ENCODE measurements around the gene ZNRF3. TPM values are rescaled to one million over a fixed set of nuclear protein-coding genes. Genes with fewer than 3 reads are reported as not detected.

The ZNRF3 gene
- total and polyA plus RNA-seq, 5 experiments from 2014 or later = 0.08 to 0.69 (median 0.34) TPM; not detected in 1

DNA sequence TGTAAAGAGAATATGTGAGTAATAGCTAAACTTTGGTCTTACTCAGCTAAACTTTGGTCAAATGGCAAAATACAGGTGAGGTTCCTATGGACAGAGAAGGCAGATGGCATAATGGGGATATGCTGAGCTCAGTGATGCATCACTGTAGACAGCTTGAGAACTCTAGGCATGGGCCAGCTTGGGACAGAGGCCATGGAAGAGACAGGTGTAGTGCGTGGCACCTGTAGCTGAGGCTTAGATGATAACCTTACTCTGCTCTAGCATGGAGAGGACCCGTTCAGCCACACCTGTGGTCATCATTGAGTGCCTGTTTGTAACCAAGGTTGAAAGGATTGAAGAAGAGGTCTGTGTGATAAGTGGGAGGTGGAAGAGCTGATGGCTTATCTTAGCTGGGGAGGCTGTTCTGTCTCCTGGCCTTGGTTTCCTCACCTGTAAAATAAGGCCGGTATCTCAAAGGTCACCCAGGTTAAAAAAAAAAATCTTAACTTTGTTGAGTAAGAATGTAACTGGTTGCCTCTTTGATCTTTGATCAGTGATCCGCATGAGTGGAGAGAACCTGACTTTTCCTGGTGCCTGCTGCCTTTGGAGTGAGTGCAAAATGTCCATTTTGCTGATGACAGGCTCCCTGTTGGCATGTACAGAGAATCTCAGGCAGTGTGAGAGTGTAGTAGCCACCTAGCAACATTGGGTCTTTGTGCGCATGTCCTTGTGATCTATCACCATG lies 48.6 kb downstream of the ZNRF3 start:
- POLR2A ChIA-PET = no interaction called here
- no peaks in the 10 kb centered on the region for H3K4me1 Mint-ChIP-seq
- no peaks in the 10 kb centered on the region for H3K9me3 Mint-ChIP-seq
- no peak overlapping the region for H3K4me3 Mint-ChIP-seq
- ATAC-seq = no peak
- H3K27ac Mint-ChIP-seq = no peak overlapping the region
- peaks cover 27 to 83% (median 56%) of the 10 kb centered on the region in 5 donors for H3K27me3 Mint-ChIP-seq
- no peak for DNase-seq
- H3K36me3 Mint-ChIP-seq = no peaks in the 10 kb centered on the region

DNA sequence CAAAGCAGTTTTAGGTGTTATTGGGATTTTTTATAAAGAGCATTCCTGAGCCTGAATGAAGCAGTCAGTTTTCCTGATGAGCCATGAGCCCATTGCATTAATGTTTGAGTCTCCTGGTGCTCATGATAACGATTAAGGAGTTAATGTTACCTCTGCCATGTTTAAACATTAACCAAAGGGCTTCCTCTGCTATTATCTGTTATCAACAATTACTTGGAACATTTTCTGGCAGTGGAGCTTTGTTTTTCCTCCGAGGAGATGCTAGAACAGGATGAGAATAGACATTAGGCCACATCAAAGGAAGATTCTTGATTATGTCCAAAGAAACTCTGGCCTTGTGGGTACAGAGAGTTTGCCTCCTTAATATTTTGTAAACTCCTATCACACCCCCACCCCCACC lies 49.9 kb downstream of the ZNRF3 start:
- POLR2A ChIA-PET = no interaction called here
- ATAC-seq = no peak
- no peak overlapping the region for H3K27ac Mint-ChIP-seq
- DNase-seq = no peak
- no peak overlapping the region for H3K4me3 Mint-ChIP-seq
- no peaks in the 10 kb centered on the region for H3K36me3 Mint-ChIP-seq
- no peaks in the 10 kb centered on the region for H3K9me3 Mint-ChIP-seq
- no peaks in the 10 kb centered on the region for H3K4me1 Mint-ChIP-seq
- H3K27me3 Mint-ChIP-seq = peaks cover 29 to 90% (median 52%) of the 10 kb centered on the region in 5 donors

DNA sequence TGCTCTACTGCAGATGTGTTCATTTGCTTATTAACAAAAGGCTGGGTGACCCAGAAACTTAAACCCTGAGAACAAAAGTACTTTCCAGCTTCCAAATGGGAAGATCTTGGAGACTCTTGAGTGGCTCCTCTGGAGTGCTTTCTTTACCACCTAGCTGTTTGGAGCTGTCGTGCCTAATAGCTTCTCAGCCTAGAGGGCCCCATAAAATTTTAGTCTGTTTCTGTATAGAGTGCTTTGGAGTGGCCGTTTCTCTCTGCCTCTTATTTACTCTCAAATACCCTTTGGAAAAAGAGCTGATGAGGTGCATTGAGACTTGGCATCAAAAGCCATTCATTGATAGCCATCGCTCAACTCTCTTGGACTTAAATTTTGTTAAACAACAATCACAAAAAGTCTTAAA lies 50.7 kb downstream of the ZNRF3 start:
- H3K9me3 Mint-ChIP-seq = no peaks in the 10 kb centered on the region
- H3K27ac Mint-ChIP-seq = no peak overlapping the region
- H3K4me3 Mint-ChIP-seq = no peak overlapping the region
- H3K36me3 Mint-ChIP-seq = no peaks in the 10 kb centered on the region
- H3K4me1 Mint-ChIP-seq = no peaks in the 10 kb centered on the region
- peaks cover 34 to 94% (median 51%) of the 10 kb centered on the region in 5 donors for H3K27me3 Mint-ChIP-seq
- ATAC-seq (no peak), DNase-seq (no peak)
- POLR2A ChIA-PET = no interaction called here

DNA sequence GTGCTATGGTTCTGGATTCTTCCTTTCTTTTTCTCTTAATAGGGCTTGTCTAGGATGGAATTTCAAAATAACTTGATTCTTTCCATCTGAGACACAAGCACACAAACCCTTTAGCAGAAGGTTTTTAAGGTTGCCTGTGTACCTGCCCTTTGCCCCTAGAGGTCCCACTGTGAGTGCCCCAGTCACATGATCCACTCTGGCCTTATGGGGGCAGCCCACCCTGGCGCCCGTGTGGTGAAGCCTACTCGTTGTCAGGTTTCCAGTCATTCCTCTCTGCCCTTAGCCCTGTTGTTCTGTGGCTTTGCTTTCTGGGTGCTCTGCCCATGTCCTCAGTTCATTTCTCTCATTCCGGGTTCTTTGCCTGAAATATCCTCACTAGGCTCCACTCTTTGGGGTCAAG lies 51.8 kb downstream of the ZNRF3 start:
- Mint-ChIP-seq H3K4me3 (no peak overlapping the region), H3K9me3 (no peaks in the 10 kb centered on the region), H3K27me3 (peaks cover 35 to 100% (median 56%) of the 10 kb centered on the region in 5 donors), H3K27ac (no peak overlapping the region), H3K36me3 (no peaks in the 10 kb centered on the region), H3K4me1 (no peaks in the 10 kb centered on the region)
- POLR2A ChIA-PET = no interaction called here
- DNase-seq (no peak), ATAC-seq (no peak)

DNA sequence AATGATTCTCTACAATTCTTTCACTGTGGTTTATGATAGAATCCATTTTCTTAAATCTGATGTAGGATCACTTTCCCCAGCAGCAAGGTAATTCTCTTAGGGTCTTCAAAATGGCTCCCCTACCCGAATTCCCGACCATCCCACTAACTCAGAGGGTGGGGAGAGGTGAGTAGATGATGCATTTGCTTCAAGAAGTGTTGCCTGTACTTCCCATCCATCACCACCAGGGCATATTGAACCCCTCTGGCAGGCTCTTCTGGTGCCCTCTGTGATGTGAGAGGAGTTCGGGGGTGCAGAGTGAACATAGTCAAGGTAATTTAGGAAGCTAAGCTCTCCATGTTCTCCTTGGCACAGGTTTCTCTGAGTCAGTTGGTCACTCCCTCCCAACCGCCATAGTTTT lies 52.3 kb downstream of the ZNRF3 start:
- Mint-ChIP-seq H3K27me3 (peaks cover 35 to 100% (median 57%) of the 10 kb centered on the region in 5 donors), H3K9me3 (no peaks in the 10 kb centered on the region), H3K27ac (no peak overlapping the region), H3K36me3 (no peaks in the 10 kb centered on the region), H3K4me3 (no peak overlapping the region), H3K4me1 (no peaks in the 10 kb centered on the region)
- ATAC-seq = no peak
- POLR2A ChIA-PET = no interaction called here
- DNase-seq = no peak

DNA sequence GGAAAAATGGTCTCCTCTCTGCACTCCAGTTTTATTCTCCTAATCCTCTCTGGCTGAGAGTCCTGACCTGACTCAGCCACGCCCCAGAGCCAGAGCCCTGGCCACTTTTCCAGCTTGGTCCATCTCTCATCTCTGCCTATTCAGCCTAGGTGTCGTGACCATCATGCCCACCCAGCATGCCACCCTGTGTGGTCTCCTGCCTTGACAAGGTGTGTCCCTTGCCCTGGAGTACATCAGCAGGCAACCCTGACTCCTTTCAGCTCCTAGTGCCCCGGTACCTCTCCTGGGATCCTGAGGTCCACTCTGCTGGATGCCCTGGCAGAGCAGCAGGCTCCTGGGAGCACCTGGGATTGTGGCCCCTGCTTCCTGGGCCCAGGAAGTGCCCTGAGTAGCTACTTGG lies 52.8 kb downstream of the ZNRF3 start:
- peaks cover 37 to 100% (median 56%) of the 10 kb centered on the region in 5 donors for H3K27me3 Mint-ChIP-seq
- no peaks in the 10 kb centered on the region for H3K4me1 Mint-ChIP-seq
- no peaks in the 10 kb centered on the region for H3K36me3 Mint-ChIP-seq
- H3K4me3 Mint-ChIP-seq = no peak overlapping the region
- POLR2A ChIA-PET = interaction anchor here (0.5 kb wide), 1 partner anchor 68 kb away, joined by 3 read pairs; no protein-coding TSS in a partner anchor
- H3K9me3 Mint-ChIP-seq = no peaks in the 10 kb centered on the region
- no peak for DNase-seq
- no peak overlapping the region for H3K27ac Mint-ChIP-seq
- ATAC-seq = no peak

DNA sequence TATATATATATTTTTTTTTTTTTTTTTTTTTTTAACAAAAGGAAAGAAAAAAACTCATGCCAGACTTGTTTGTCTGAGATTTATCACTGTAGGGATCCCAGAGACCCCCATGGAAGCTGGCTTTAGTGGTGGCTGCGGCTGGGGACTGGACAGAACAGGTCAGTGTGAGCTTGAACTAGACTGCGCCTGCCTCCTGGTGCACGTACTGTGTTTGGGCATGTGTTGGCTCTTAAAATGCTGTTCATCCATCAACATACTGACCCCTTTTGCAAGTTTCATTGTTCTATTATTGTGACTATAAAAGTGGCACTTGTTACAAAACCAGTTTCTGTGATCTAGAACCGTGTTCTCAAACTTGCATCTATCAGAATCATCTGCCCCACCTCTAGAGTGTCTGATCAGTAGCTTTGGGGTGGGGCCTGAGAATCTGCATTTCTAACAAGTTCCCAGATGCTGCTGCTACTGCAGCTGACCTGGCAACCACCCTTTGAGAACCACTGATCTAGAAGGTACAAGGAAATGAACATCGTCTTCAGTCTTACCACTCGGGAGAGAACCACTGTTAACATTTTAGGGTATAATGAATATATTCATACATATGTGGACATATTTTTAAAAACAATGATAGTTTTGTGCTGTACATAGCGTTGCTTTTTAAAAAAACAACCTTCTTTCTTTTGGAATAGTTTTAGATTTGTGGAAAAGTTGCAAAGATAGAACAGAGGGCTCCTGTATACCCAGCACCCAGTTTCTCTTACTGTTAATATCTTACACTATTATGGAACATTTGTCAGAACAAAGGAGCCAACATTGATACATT lies 54.0 kb downstream of the ZNRF3 start:
- POLR2A ChIA-PET = no interaction called here
- peaks cover 38 to 100% (median 50%) of the 10 kb centered on the region in 5 donors for H3K27me3 Mint-ChIP-seq
- H3K27ac Mint-ChIP-seq = no peak overlapping the region
- no peaks in the 10 kb centered on the region for H3K9me3 Mint-ChIP-seq
- no peaks in the 10 kb centered on the region for H3K4me1 Mint-ChIP-seq
- no peaks in the 10 kb centered on the region for H3K36me3 Mint-ChIP-seq
- H3K4me3 Mint-ChIP-seq = no peak overlapping the region
- no peak for ATAC-seq
- no peak for DNase-seq

DNA sequence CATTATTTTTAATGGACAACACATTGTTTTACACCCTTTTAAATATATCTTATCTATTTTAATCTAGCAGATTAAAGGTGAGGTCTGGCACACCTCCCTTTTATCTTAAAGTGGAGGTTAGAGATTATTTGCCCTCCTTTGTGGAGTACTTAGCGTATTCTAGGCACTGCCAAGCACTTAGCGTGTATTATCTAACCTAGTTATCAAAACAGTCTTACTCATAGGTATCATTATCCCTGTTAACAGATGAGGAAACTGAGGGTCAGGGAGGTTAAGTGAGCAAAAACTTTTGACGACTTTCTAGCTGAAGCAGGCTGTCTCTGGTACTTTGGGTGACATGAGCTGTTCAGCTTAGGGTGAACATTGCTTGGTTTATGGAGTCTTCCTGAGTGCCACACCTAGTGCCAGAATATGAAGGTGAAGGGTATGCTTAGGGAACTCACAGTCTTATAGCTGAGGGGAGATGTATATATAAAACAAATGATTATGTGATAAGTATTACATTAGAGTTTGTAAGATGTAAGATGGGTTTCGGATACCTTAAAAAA lies 55.0 kb downstream of the ZNRF3 start:
- no peak overlapping the region for H3K27ac Mint-ChIP-seq
- H3K27me3 Mint-ChIP-seq = peaks cover 39 to 100% (median 55%) of the 10 kb centered on the region in 5 donors
- no peak overlapping the region for H3K4me3 Mint-ChIP-seq
- H3K4me1 Mint-ChIP-seq = no peaks in the 10 kb centered on the region
- POLR2A ChIA-PET = no interaction called here
- no peaks in the 10 kb centered on the region for H3K36me3 Mint-ChIP-seq
- H3K9me3 Mint-ChIP-seq = no peaks in the 10 kb centered on the region
- DNase-seq (no peak), ATAC-seq (no peak)

DNA sequence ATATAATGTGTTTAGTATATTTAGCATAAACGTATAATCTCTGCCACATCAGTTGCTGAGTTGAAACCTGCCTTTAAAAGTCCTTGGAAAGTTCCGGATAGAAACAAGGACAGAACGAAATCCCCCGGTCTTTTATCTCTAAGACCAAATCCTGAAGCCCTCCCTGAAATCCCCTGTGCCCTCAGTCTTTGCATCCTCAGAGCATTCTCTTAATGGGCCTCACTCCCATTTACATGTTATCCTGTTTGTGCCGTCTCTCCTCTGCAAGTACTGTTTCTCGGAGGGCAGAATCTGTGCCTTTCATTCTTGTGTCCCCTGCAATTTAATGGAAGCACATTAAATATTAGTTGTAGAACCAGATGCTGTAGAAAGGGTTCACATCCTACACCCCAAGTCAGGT lies 56.0 kb downstream of the ZNRF3 start:
- no peak overlapping the region for H3K4me3 Mint-ChIP-seq
- ATAC-seq = no peak
- H3K27me3 Mint-ChIP-seq = peaks cover 37 to 100% (median 53%) of the 10 kb centered on the region in 5 donors
- POLR2A ChIA-PET = no interaction called here
- no peak overlapping the region for H3K27ac Mint-ChIP-seq
- no peaks in the 10 kb centered on the region for H3K36me3 Mint-ChIP-seq
- peaks cover 0 to 2% (median 0%) of the 10 kb centered on the region in 9 donors for H3K9me3 Mint-ChIP-seq
- no peak for DNase-seq
- no peaks in the 10 kb centered on the region for H3K4me1 Mint-ChIP-seq

DNA sequence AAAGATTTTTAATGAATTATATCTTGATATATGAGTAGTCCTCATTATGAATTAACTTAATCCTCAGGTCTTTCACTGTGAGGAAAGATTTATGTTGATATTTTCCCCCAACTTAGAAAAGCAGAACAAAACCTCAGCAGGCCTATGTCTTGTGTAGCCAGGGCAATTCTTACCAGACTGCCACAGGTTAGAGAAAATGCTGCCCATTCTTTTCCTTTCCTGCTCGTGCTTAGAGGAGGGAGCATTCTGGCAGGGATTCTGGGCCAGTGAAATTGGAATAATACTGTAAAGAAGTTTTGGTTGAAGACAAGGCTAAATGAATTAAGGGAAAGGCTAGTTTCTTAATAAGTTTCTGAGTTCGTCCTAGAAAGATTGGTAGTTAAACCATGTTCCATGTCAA lies 56.6 kb downstream of the ZNRF3 start:
- peaks cover 0 to 2% (median 0%) of the 10 kb centered on the region in 9 donors for H3K9me3 Mint-ChIP-seq
- DNase-seq (no peak), ATAC-seq (no peak)
- POLR2A ChIA-PET = no interaction called here
- peaks cover 38 to 95% (median 53%) of the 10 kb centered on the region in 5 donors for H3K27me3 Mint-ChIP-seq
- H3K4me3 Mint-ChIP-seq = no peak overlapping the region
- peaks cover under 1% of the 10 kb centered on the region in 3 donors for H3K36me3 Mint-ChIP-seq
- H3K4me1 Mint-ChIP-seq = no peaks in the 10 kb centered on the region
- H3K27ac Mint-ChIP-seq = no peak overlapping the region

DNA sequence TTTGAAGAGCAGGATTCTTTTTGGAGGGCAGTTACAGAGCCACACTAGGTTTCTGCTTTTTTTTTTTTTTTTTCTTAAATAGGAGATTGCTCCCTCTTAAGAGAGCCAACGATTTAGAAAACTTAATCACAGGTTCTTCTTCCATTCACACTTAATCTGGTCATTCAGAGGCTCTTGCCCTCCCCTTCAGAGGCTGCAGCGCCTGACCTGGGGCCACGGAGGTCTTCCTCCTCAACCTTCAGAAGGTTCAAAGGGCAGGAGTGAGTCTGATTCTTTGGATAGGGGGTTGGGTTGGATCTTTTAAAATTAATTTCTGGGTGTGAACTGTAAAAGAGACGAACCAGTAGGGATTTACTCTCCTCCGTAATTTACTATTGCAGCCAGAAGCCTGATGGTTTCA lies 57.1 kb downstream of the ZNRF3 start:
- H3K4me3 Mint-ChIP-seq = no peak overlapping the region
- no peaks in the 10 kb centered on the region for H3K4me1 Mint-ChIP-seq
- H3K27me3 Mint-ChIP-seq = peaks cover 38 to 89% (median 51%) of the 10 kb centered on the region in 5 donors
- peaks cover 3 to 4% (median 3%) of the 10 kb centered on the region in 3 donors for H3K36me3 Mint-ChIP-seq
- peaks cover 0 to 5% (median 0%) of the 10 kb centered on the region in 9 donors for H3K9me3 Mint-ChIP-seq
- POLR2A ChIA-PET = no interaction called here
- ATAC-seq = no peak
- H3K27ac Mint-ChIP-seq = no peak overlapping the region
- DNase-seq = no peak

DNA sequence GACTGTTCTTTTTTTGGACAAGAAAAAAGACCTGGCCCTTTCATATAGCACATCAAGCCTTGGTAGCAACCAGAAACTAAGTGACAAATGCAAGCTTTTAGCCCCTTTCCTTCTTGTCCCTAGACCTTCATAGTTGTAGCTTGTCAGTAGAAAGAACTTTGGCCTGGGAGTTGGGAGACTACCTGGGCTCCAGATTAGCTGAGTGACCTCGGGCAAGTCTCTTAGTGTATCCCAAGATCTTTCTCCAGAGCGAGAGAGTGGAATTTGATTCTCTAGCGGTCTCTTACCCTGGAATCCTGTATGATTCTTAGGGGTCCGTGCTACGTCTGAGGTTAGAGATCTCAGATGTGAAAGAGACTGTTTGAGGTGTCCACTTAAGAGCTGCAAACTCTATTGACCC lies 59.0 kb downstream of the ZNRF3 start:
- POLR2A ChIA-PET = no interaction called here
- ATAC-seq (no peak), DNase-seq (no peak)
- H3K4me1 Mint-ChIP-seq = no peaks in the 10 kb centered on the region
- peaks cover 10 to 21% (median 16%) of the 10 kb centered on the region in 9 donors for H3K9me3 Mint-ChIP-seq
- H3K36me3 Mint-ChIP-seq = peaks cover 11 to 21% (median 18%) of the 10 kb centered on the region in 3 donors
- no peak overlapping the region for H3K27ac Mint-ChIP-seq
- no peak overlapping the region for H3K4me3 Mint-ChIP-seq
- peaks cover 45 to 88% (median 54%) of the 10 kb centered on the region in 5 donors for H3K27me3 Mint-ChIP-seq
